Stimulated activated CD4-positive, alpha-beta T cell treated with anti-CD3 and anti-CD28 coated beads, Interleukin-12 subunit alpha, Interleukin-12 subunit beta, amount 100 ng/mL, for 24 hours (primary cell): Measurements from ENCODE around the gene TUBB4B.

ENCODE experiments used
- DNase-seq, 2 experiments: peaks; one replicate each; pipeline ENCODE4 v3.0.0-alpha.2; 2020; ENCODE audit warnings: low read depth in 2 of 2

Gene TUBB4B

GRCh38 chr9:137270929-137271695, 30.0 kb downstream of the TUBB4B start:
- no peak for DNase-seq

GRCh38 chr9:137271696-137272076, 30.6 kb downstream of the TUBB4B start:
- DNase-seq = no peak

- no peak for DNase-seq
Observed at GRCh38 chr9:137272241-137273094, 31.4 kb downstream of the TUBB4B start.

- DNase-seq = no peak
Observed at GRCh38 chr9:137273095-137273490, 32.0 kb downstream of the TUBB4B start.

- no peak for DNase-seq
Observed at GRCh38 chr9:137273611-137274320, 32.7 kb downstream of the TUBB4B start.

- DNase-seq = no peak
Observed at GRCh38 chr9:137275203-137275587, 34.1 kb downstream of the TUBB4B start.

GRCh38 chr9:137275588-137276472, 34.7 kb downstream of the TUBB4B start:
- no peak for DNase-seq

GRCh38 chr9:137276473-137277328, 35.6 kb downstream of the TUBB4B start:
- no peak for DNase-seq

- no peak for DNase-seq
Observed at GRCh38 chr9:137277329-137278041, 36.4 kb downstream of the TUBB4B start, which contains the start of gene TOR4A. Gene TOR4A, plus strand, starts transcription at chr9:137277726. Its CDS starts 964 bp downstream, at chr9:137278690.

GRCh38 chr9:137278061-137278701, 37.1 kb downstream of the TUBB4B start:
- DNase-seq = no peak

GRCh38 chr9:137278721-137279711, 37.9 kb downstream of the TUBB4B start:
- no peak for DNase-seq

GRCh38 chr9:137279741-137280473, 38.8 kb downstream of the TUBB4B start:
- DNase-seq = no peak

GRCh38 chr9:137280474-137281344, 39.6 kb downstream of the TUBB4B start:
- DNase-seq = no peak

GRCh38 chr9:137281345-137282116, 40.4 kb downstream of the TUBB4B start:
- no peak for DNase-seq

- DNase-seq = no peak
Observed at GRCh38 chr9:137286975-137287383, 45.9 kb downstream of the TUBB4B start.
